EH (cell line): ENCODE results near the gene SYT7.

Source experiments
- DNase-seq: peaks from one replicate; pipeline ENCODE4 v3.0.0-alpha.2; 2015; ENCODE audit warnings: low read depth

SYT7 gene

DNA sequence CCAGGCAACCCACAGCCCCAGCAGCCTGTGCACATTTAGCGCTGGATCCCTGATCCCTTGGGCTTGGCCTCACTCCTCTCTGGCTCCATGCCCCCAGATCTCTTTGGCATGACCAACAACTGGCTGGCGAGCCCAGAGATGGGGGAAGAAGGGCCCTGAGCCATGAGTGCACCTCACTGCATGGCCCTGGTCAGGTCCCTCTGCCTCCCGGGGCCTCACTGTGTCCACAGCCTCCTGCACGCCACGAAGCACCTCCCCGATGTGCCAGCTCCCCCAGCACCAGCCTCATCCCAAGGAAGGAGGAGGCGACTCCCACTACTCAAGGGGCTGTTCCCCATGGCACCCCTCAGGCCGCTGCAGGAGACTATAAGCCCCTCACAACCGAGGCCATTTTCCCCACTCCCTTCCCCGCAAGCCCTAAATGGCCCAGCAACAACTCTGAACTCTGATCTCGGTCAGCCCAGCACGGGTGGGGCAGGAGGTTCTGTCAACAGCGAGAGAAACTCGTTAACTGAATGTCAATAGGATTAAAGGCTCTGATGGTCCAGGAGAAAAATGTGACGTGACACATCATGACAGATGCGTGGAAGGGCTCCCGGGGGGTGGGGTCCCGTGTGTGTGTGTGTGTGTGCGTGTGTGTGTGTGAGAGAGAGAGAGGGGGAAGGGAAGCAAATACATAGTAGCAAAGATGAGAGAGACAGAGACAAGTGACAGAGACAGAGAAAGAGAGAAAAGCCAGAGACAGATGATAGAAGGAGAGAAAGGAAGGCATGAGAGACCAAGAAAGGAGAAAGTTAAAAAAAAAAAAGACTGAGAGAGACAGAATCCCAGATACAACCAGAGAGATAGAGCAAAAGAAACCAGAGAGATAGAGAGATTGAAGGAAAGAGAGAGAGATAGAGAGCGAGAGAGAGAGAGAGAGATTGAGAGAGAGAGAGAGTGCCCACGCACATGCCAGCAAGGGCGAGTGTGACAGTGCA lies 28.4 kb upstream of the SYT7 start:
- no peak for DNase-seq

DNA sequence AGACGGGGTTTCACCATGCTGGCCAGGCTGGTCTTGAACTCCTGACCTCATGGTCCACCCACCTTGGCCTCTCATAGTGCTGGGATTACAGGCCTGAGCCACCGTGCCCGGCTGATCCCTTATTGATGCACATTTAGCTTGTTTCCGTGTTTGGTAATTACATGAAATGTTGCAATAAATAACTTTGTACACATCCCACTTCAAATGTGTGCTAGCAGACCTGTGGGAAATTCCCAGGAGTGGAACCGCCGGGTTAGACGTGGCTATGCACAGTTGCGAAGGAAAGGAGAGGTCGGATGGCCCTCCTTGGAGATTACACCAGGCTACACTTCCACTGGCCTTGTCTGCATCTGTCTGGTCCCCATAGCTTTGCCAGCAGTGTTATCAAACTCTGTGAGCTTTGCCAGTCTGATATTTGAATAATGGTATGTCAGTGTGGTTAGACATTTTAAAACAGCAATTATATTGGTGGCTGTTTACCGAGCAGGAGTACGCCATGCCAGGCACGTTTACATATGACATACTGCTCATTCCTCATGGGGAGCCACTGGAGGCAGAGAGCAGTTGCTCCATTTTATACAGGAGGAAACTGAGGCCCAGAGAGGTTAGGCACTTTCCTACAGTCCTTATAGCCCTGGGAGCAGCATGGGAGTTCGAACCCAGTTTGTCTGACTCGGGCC lies 27.2 kb upstream of the SYT7 start:
- DNase-seq, result no peak

GRCh38 chr11:61607426-61607825 lies 26.6 kb upstream of the SYT7 start:
- DNase-seq, result no peak

DNA sequence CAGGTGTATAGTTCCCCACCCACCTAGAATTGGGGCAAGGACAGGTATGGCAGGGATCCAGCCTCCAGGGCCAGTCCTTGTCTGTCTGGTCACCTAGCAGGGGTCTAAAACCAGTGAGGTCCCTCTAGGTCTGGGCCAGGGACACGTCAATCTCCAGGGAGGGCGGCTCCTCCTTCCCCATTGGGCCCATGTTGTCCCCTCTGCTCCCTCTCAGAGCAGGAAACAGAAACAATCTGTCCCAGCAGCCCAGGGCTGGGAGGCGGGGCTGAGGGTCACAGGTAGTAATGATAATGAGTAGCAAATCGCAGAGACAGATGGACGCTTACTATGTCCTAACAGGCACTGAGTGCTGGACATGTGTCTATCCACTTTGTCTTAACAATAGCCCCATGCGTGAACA lies 22.8 kb upstream of the SYT7 start:
- DNase-seq, result no peak

DNA sequence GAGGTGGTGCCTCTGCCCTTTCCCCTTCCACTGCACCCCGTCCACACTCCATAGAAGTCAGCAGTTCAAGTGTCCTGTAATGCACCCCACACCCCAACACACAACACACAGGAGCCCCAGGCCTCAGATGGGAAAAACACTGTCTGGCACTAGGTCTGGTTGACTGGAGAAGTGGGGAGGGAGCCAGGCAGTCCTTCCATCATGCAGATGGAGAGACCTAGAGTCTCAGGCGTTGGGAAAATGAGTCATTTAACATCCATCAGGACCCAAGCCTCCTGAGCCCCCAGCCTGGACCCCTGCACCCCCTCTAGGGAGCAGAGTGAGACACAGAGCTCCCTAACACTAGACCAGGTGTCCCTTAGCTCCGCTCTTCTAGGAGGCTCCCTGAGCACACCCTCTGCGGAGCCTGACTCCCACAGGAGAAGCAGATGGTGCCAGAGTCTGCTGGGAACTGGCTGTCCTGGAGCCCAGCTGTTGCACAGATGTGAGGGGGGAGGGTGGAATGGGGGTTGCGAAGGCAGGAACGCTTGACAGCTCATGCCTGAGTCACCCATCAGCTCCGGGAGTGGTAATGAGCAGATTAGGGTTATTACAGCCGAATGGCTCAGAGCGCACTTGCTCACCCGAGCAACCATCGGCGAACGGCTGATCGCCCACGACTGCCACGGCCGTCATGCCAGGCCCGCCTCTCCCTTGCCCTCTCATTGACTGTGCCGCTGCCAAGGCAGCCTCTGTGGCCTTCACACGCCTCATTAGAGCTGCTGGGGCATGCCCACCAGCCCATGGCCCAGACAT lies 22.1 kb upstream of the SYT7 start:
- DNase-seq, result peak; percentile 88

GRCh38 chr11:61601512-61601911 lies 20.6 kb upstream of the SYT7 start:
- no peak for DNase-seq

DNA sequence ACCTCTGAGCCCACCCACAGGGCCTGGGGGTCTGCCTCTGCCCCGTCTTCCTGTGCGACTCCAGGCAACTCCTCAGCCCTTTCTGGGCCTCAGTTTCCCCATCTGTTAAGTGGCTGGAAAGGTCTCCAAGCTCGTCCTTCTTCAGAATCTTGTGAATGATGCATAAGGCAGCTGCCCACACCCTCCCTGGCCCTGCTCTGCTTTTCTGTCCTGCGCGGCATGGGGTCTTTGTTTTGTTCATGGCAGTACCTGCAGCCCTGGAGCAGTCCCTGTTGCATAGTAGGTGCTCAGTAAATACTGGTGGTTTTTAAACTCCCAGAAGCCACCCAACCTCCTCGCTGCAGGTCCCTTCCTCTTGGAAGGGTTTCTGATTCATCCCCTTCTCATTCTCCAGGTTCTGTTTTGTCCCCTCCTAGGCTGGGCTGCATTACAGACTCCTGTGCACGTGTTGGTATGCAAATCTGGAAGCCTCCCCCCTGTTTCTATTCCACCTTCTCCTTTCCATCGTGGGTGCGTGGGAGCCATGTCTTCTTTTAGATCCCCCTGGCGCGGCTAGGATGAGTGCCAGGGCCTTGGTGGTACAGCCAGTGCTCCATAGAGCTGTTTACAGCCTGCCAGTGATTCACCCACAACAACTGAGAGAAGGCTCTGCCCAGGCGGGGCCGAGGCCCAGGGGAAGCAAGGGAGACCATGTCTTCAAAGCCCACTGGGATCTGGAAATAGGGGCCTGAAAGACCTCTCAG lies 19.3 kb upstream of the SYT7 start:
- no peak for DNase-seq

DNA sequence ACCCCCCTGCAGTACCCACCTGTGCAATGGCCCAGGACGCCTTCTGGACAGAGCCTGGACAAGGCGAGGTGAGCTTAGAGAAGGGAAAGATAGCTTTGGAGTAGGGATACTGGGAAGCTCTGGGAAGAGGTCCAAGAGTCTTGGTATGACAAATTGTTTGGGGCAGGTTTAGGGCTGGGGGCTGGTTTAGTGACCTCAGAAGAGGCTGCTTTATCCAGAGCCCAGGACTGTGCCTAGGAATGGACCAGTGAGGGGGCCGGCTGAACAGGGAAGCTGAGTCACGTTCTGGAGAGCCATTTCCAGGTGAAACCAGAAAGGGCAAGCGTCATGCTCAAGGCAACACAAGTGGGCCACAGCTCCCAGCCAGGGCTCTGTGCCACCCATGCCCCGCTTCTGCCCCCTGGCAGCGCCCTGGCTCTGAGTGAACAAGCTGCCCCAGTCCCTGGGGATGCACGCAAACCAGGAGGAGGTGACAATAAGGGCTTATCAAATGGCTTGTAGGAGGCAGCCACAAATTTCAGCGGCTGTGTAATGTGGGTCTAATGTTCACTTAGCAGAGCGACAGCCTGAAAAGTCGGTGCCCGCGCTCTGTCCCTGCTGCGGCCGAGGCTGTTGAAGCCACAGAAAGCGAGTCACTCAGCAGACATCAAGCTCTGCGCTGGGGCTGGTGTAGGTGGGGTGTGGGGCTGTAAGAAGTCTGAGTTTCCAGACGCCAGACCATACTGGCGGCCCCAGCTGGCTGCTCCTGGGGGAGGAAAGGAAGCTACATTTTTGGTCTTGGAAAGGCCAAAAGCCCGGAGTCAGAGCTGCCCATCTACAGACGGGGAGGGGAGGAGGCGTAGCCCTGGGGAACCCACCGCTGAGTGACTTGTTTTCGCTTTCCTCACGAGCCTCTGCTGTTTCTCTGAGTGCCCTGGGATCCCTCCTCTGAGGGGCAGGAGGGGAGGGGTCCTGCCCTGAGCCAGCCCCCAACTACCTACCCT lies 18.3 kb upstream of the SYT7 start:
- DNase-seq, result peak; percentile 39

DNA sequence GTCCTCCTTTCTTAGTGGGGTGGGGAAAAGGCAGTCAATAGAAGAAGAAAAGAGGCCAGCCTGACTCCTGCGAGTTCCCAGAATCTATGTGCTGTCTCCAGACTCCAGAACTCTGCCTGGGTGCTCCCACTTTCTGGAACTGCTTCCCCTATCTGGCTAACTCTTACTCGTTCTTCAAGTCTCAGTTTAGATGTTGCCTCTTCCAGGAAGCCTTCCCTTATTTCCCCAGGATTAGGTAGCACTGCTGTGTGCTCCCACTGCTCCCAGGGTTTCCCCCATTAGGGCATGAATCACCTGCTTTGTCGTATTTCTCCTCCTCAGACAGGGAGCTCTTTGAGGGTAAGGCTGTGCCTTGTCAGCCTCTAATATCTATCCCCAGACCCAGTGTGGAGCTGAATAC lies 17.5 kb upstream of the SYT7 start:
- DNase-seq, result no peak

DNA sequence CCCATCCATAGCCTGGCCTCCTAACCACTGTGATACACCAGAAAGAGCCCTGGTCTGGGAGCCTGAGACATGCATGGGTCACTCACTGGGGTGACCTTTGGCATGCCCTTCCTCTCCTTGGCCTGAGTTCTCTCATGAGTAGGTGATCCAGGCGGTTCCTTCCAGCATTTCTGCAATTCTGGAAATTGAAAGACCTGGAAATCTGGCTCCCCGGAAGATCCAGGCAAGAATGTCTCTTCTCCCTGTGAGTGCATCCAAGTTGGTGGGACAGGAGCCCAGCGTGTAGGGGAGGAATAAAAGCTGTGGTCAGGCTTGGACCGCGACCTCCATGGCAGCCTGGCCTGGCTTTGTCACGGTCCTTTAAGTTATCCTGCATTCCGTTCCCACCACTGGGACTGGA lies 16.1 kb upstream of the SYT7 start:
- no peak for DNase-seq

DNA sequence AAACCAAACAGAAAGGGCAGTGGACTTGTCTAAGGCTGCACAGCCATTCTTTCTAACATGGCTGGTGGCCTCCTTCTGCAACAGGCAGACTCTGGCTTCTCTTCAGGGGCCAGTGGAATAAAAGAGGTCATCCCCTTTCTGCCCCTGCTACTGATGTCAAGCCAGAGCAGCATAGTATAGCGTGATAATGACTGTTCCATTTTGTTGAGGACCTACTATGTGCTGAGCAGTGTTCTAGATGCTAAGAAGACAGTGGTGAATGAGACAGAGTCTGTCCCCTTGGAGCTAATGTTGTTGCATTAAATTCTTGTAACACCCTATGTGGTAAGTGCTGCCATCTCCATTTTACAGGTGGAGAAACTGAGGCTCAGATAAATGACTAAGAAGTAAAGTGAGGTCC lies 15.7 kb upstream of the SYT7 start:
- DNase-seq, result no peak

GRCh38 chr11:61594907-61595257 lies 14.0 kb upstream of the SYT7 start:
- DNase-seq, result no peak

- DNase-seq, result no peak
Measured at GRCh38 chr11:61593151-61593550, 12.3 kb upstream of the SYT7 start.

- no peak for DNase-seq
Measured at GRCh38 chr11:61592176-61592575, 11.3 kb upstream of the SYT7 start.

DNA sequence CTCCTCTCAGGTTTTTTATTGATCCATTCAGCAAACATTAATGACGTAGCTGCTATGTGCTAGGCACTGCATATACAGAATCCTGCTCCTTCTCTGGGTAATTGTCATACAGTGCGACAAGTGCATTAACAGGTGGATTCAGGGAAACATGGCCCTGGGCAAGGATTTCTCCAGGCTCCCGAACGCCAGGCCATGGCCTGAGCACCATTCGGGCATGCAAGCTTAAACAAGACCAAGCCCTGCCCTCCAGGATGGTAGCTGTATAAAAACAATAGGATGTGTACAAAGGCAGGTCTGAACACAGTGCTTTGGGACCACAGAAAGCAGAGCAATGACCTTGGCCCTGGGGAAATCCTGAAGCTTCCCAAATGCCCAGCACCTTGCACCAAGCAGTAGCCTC lies 9.1 kb upstream of the SYT7 start:
- DNase-seq, result no peak

DNA sequence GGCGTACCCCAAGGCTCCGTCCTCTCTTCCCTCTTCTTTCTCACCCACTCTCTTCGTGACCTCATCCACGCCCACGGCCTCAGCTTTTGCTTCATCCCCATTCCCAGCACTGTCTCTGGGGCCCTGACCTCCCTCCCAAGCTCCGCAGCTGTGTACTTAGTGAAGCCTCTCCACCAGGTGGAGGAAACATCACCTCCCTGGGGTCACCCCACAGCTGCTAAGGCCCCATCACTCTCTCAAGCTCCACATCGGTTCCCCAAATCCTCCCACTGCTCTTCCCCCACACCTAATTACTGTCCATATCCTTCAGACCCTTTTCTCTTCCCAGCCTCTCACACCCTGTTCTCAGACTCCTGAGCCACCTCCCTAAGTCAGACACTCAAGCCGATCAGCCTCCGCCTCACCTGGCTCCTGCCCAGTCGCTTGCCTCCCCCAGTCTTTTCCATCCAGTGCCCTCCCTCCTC lies 7.9 kb upstream of the SYT7 start:
- no peak for DNase-seq

GRCh38 chr11:61587951-61588727 lies 7.3 kb upstream of the SYT7 start:
- no peak for DNase-seq

DNA sequence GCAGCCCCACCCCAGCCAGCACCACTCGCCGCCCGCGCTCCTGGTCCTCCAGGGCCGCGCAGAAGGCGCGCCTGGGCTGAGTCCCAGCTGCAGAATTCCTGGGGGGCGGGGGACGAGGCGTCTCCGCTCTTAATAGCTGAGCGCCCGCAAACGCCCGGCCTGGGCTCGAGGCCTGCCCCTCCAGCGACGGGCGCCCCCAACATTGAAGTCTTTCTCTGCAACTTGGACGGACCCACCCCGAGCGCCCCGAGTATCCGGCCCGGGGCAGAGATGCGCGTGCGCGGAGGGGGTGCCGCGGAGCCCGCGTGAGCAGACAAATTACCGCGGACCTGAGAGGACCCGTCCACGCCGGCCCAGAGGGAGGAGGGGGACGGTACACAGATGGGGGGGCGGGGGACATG lies 6.7 kb upstream of the SYT7 start:
- peak; percentile 37 for DNase-seq

- no peak for DNase-seq
Measured at GRCh38 chr11:61586792-61587430, 6.0 kb upstream of the SYT7 start.
